Measurements from ENCODE around the gene CDCA5. TPM values are rescaled to one million over a fixed set of nuclear protein-coding genes. Genes with fewer than 3 reads are reported as not detected.

The CDCA5 gene
- total RNA-seq, 4 donors from 2014 or later: 0.94 to 27.2 (median 6.4) TPM

DNA sequence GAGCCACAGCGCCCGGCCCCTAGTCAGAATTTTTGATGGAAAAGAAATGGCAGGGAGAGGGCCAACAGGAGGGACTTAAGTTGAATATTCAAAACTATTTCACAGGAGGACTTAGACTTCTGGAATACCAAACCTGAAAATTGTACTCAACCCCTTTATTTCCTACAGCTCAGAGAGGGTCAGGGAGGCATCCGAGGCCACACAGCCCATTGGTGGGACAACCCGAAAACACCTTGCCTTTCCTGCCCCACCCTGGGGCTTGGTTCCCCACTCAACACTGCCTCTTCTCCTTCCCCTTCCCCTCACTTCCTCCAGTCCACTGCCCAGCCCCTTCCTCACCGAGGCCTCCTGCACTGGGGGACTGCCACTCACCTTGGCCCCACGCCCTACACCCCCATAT is 26.8 kb downstream of the CDCA5 start:
- no peaks in the 10 kb centered on the region for H3K9me3 ChIP-seq
- TF ChIP-seq, protein P1, sequence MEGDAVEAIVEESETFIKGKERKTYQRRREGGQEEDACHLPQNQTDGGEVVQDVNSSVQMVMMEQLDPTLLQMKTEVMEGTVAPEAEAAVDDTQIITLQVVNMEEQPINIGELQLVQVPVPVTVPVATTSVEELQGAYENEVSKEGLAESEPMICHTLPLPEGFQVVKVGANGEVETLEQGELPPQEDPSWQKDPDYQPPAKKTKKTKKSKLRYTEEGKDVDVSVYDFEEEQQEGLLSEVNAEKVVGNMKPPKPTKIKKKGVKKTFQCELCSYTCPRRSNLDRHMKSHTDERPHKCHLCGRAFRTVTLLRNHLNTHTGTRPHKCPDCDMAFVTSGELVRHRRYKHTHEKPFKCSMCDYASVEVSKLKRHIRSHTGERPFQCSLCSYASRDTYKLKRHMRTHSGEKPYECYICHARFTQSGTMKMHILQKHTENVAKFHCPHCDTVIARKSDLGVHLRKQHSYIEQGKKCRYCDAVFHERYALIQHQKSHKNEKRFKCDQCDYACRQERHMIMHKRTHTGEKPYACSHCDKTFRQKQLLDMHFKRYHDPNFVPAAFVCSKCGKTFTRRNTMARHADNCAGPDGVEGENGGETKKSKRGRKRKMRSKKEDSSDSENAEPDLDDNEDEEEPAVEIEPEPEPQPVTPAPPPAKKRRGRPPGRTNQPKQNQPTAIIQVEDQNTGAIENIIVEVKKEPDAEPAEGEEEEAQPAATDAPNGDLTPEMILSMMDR (IDR thresholded peaks at IDR 0.05): no peak
- no peak for TF ChIP-seq POLR2A (IDR thresholded peaks at IDR 0.05)
- H3K27ac ChIP-seq: peak overlapping the region in 1 of 4 donors; percentile 87
- H3K4me3 ChIP-seq: peak overlapping the region in 2 of 4 donors; percentile 56 to 58
- peaks cover 0 to 3% (median 0%) of the 10 kb centered on the region in 3 donors for H3K36me3 ChIP-seq
- peaks cover 0 to 34% (median 7%) of the 10 kb centered on the region in 4 donors for H3K4me1 ChIP-seq
- DNase-seq: no peak
- H3K27me3 ChIP-seq: no peaks in the 10 kb centered on the region

GRCh38 chr11:65055538-65055937 is 28.3 kb downstream of the CDCA5 start:
- H3K27me3 ChIP-seq: no peaks in the 10 kb centered on the region
- H3K27ac ChIP-seq: no peak overlapping the region
- H3K36me3 ChIP-seq: peaks cover 0 to 5% (median 0%) of the 10 kb centered on the region in 3 donors
- no peak overlapping the region for H3K4me3 ChIP-seq
- H3K4me1 ChIP-seq: peaks cover 0 to 29% (median 7%) of the 10 kb centered on the region in 4 donors
- no peak for DNase-seq
- no peak for TF ChIP-seq POLR2A (IDR thresholded peaks at IDR 0.05)
- TF ChIP-seq, protein P1 (IDR thresholded peaks at IDR 0.05): no peak
- H3K9me3 ChIP-seq: no peaks in the 10 kb centered on the region

DNA sequence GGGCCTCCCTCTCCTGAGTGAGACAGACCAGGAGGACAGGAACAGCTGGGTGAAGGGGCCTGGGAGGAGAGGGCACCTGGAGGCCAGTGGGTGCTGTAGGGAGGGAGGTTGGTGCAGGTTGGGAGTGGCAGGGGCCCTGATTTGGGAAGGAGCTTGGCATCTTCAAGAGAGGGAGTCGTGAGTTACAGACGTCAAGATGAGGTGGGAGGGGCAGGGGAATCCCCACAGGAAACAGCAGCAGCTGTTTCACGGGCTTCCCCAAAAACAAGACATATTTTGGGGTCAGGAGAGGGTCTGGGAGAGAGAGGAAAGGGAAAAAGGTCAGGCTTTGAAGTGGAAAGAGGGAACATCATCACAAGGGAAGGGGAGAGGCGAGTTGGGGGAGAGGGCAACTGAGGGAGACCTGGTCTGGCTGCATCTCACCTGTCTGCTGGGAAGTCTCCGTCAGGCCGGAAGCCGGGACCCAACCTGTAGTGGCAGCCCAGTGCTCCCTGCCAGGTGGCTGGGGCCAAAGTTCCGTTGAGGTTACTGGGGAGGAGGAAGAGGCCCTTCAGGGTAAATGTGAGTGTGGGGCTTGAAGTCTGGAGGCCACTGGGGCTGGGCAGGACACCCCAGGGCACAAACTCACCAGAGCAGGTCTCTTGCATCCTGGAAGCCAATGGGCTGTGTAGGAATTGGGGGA is 29.9 kb downstream of the CDCA5 start:
- H3K9me3 ChIP-seq: no peaks in the 10 kb centered on the region
- peak in 2 of 3 donors; percentile 48 to 65 for DNase-seq
- no peak for TF ChIP-seq POLR2A (IDR thresholded peaks at IDR 0.05)
- TF ChIP-seq, protein P1 (IDR thresholded peaks at IDR 0.05): no peak

DNA sequence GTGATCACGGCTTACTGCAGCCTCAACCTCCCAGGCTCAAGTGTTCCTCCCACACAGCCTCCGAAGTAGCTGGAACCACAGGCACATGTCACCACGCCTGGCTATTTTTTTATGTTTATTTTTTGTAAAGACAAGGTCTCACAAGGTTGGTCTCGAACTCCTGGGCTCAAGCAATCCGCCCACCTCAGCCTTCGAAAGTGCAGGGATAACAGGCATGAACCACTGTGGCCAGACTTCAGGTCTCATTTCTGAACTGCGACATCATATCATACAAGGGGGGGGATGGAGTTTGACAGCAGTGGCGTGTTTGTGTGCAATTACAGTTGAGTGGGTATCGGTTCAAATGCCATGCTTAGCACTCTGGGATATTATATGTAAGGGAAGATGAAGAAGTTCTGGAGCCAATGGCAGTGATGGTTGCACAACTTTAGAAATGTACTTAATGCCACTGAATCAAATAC is 32.4 kb downstream of the CDCA5 start:
- Histone ChIP-seq H3K36me3 (peaks cover 0 to 5% (median 0%) of the 10 kb centered on the region in 3 donors), H3K9me3 (no peaks in the 10 kb centered on the region), H3K27ac (no peak overlapping the region), H3K27me3 (no peaks in the 10 kb centered on the region), H3K4me1 (peaks cover 0 to 34% (median 4%) of the 10 kb centered on the region in 4 donors), H3K4me3 (no peak overlapping the region)
- DNase-seq: no peak
- no peak for TF ChIP-seq POLR2A (IDR thresholded peaks at IDR 0.05)
- TF ChIP-seq, protein P1 (IDR thresholded peaks at IDR 0.05): no peak

More for the DNA sequence above, 29.9 kb downstream of the CDCA5 start:
- peak overlapping the region in 2 of 4 donors; percentile 10 to 13 for H3K4me3 ChIP-seq
- no peak overlapping the region for H3K27ac ChIP-seq
- no peaks in the 10 kb centered on the region for H3K27me3 ChIP-seq
- peaks cover 0 to 17% (median 4%) of the 10 kb centered on the region in 4 donors for H3K4me1 ChIP-seq
- H3K36me3 ChIP-seq: peaks cover 0 to 5% (median 0%) of the 10 kb centered on the region in 3 donors

DNA sequence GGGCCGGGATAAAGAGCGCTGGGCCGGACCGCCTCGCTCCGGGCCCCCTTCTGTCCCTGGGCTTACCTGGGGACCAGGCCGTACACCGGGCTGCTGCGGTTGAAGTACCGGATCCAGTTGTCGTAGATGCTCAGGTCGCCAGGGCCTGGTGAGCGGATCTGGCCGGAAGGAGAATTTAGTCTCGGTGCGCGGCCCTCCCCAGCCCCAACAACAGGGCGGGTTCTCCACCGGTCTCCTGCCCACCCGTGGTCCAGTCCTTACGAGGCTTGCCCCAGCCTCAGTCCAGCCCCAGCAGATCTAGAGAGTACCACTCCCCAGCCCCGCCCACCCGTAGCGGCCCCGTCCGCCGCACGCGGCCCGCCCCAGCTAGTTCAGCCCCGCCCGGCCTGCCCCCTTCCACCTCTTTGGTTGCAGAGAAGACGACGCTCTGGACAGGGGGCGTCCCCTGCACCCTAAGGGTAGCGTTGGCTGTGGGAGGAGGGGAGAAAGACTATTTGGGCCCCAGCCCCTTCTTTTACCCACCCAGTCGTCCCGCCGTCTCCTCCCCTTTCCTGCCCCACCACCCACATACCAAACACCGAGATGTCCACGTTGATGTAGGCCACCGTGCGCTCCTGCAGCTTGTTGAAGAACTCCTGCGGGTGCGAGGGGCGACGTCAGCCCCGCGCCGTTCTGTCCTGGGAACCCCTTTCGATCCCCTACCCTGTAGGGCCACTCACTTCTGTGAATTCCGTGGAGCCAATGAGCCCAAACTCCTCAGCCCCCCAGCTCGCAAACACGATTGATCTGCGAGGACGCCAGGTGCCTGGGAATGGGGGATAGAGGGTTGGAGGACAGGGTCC is 36.0 kb downstream of the CDCA5 start:
- Histone ChIP-seq H3K27me3 (no peaks in the 10 kb centered on the region), H3K36me3 (peaks cover 0 to 26% (median 0%) of the 10 kb centered on the region in 3 donors), H3K4me1 (peaks cover 0 to 41% (median 0%) of the 10 kb centered on the region in 4 donors), H3K27ac (peak overlapping the region; percentile 36 to 69 (median 62)), H3K4me3 (peak overlapping the region; percentile 44 to 55 (median 46)), H3K9me3 (no peaks in the 10 kb centered on the region)
- no peak for TF ChIP-seq POLR2A (IDR thresholded peaks at IDR 0.05)
- TF ChIP-seq, protein P1 (IDR thresholded peaks at IDR 0.05): no peak
- peak; percentile 48 to 63 (median 55) for DNase-seq

All from Peyer's patch (tissue), 4 donors.